NCI-H2081 treated with DMSO at 0.1 percent for 48 hours (cell line): ENCODE measurements around the gene AMBRA1.
A peak's percentile ranks its signal among the peaks of the same experiment; 100 is the strongest.

Experiments
- DNase-seq: peaks from one replicate; lab custom pipeline; 2025; lab: John Stamatoyannopoulos, UW

AMBRA1 gene, protein sequence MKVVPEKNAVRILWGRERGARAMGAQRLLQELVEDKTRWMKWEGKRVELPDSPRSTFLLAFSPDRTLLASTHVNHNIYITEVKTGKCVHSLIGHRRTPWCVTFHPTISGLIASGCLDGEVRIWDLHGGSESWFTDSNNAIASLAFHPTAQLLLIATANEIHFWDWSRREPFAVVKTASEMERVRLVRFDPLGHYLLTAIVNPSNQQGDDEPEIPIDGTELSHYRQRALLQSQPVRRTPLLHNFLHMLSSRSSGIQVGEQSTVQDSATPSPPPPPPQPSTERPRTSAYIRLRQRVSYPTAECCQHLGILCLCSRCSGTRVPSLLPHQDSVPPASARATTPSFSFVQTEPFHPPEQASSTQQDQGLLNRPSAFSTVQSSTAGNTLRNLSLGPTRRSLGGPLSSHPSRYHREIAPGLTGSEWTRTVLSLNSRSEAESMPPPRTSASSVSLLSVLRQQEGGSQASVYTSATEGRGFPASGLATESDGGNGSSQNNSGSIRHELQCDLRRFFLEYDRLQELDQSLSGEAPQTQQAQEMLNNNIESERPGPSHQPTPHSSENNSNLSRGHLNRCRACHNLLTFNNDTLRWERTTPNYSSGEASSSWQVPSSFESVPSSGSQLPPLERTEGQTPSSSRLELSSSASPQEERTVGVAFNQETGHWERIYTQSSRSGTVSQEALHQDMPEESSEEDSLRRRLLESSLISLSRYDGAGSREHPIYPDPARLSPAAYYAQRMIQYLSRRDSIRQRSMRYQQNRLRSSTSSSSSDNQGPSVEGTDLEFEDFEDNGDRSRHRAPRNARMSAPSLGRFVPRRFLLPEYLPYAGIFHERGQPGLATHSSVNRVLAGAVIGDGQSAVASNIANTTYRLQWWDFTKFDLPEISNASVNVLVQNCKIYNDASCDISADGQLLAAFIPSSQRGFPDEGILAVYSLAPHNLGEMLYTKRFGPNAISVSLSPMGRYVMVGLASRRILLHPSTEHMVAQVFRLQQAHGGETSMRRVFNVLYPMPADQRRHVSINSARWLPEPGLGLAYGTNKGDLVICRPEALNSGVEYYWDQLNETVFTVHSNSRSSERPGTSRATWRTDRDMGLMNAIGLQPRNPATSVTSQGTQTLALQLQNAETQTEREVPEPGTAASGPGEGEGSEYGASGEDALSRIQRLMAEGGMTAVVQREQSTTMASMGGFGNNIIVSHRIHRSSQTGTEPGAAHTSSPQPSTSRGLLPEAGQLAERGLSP (N-terminal part only)

DNA sequence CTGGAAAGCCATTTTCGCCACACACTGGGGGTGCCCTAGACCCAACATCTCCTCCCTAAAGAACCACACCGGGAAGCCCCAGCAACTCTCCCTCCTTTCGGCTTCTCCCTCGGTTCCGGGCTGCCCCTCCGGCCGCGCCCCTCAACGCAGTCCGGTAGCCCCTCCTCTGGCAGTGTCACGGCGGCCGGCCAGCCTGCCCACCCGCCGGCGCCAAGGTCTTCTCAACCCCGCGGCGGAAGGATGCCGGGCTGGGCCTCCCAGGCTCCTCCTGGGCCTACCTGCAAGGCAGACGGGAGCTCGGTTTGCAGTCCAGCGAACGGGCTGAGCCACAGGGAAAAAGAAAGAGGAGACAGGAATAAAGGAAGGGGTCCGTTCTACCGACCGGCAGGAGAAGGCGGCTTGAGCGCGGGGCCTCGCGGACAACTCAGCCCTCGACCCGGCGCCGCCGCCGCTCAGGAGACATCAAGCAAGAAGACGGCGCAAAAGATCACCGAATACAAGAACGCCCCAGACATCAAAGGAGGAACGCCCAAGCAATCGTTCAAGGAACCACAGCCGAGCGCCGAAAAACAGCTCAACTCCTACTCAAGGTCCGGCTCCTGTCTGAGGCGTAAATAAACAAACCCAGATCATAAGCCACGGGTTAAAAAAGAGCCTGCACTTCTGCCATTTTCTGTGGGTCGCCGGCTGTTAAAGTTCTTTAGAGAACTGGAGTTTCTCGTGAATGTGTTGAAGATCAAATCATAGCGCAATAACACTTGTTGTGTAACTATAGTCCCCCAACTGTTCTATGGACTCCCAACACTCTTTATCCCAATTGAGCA, at the start of gene AMBRA1:
AMBRA1 (minus strand) TSS at position 474 of the 824 bp plus-strand sequence. CDS start 45,643 bp downstream, outside the sequence.
- DNase-seq, result peak; percentile 82

DNA sequence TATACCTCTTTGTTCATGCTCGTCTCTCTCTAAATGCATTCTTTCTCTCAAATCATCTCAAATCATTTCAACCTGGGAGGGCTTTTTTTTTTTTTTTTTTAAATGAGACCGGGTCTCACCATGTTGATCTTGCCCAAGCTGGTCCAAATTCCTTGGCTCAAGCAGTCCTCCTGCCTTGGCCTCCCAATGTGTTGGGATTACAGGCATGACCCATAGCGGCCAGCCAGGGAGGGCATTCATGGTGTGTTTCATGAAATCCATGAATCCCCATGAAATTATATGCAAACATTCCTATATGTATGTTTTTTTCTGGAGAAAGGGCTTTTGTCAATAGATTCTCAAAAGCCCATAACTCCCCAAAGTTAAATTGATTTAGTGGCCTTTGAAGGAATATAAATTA, 49.7 kb upstream of the AMBRA1 start:
- DNase-seq, result no peak

GRCh38 chr11:46642627-46643335, 49.0 kb upstream of the AMBRA1 start:
- no peak for DNase-seq

DNA sequence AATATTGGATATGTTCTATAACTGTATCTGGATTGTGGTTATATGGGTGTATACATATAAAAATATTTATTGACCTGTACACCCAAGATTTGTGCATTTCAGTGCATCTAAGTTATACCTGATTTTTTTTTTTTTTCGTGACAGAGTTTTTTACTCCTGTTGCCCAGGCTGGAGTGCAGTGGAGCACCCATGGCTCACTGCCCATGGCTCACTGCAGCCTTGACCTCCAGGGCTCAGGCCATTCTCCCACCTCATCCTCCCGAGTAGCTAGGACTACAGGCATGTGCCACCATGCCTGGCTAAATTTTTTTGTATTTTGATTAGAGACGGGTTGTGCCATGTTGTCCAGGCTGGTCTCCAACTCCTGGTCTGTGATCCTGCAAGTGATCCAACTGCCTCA, 47.8 kb upstream of the AMBRA1 start:
- no peak for DNase-seq

GRCh38 chr11:46640036-46640788, 46.4 kb upstream of the AMBRA1 start:
- no peak for DNase-seq

DNA sequence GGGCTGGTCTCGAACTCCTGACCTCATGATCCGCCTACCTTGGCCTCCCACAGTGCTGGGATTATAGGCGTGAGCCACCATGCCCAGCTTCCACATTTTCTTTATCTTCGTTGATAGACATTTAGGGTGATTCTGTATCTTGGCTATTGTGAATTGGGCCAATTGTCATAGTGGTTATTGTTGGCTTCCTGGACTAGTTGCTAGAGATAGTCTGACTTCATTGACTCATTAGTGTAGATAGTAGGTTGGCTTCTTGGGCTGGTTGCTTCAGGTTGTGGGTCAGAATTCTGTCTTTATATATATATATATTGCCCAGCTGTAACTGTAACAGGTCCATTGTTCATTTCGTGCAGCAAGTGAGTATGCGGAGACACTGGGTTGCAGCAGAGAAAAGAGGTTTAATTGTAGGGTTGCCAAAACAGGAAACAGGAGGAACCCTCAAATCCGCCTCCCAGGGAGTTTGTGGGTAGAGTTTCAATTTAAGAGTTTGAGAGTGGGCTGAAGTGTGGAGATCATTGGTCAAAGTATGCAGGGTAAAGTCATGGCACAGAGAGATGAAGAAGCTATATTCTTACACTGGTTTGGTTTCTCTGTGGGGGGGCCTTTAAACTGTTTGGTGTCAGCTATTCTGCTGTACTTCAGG, 45.5 kb upstream of the AMBRA1 start:
- no peak for DNase-seq

GRCh38 chr11:46637546-46637945, 43.7 kb upstream of the AMBRA1 start:
- DNase-seq, result no peak

- no peak for DNase-seq
Observed at GRCh38 chr11:46635557-46636139, 41.8 kb upstream of the AMBRA1 start.

- no peak for DNase-seq
Observed at GRCh38 chr11:46633291-46634217, 39.7 kb upstream of the AMBRA1 start.

- no peak for DNase-seq
Observed at GRCh38 chr11:46632502-46632901, 38.7 kb upstream of the AMBRA1 start.

DNA sequence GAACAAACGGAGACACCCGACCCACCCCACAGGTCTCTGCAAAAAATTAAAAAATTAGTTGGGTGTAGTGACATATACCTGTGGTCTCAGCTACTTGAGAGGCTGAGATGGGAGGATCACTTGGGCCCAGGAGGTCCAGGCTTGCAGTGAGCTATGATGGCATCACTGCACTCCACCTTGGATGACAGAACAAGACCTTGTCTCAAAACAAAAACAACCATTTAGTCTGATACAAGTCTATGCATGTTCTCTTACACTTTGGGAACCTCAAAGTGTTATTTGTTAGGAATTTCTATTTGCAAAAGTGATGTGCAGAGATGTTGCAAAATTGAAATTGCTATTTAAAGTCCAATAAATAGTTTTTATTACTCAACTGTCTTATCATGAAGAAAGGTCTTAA, 37.9 kb upstream of the AMBRA1 start:
- no peak for DNase-seq

- no peak for DNase-seq
Observed at GRCh38 chr11:46630237-46630636, 36.4 kb upstream of the AMBRA1 start.

- DNase-seq, result no peak
Observed at GRCh38 chr11:46628961-46629360, 35.1 kb upstream of the AMBRA1 start.

DNA sequence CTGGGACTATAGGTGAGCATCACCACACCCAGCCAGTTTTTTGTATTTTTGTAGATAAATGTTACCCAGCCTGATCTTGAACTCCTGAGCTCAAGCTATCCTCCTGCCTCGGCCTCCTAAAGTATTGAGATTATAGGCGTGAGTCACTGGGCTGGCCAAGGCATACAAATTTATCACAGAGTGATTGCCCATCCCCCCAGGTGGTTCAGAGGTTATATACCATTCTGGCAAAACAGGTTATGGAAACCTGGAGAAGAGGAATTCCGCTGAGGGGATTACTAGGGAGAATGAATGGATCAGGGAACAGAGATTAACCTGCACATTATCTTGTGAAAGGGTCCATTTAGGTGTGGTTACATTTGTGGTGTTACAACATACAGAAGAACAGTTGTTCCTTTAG, 31.6 kb upstream of the AMBRA1 start:
- DNase-seq, result no peak

GRCh38 chr11:46618837-46619236, 25.0 kb upstream of the AMBRA1 start:
- no peak for DNase-seq

- DNase-seq, result no peak
Observed at GRCh38 chr11:46617972-46618314, 24.1 kb upstream of the AMBRA1 start.

GRCh38 chr11:46617134-46617971, 23.5 kb upstream of the AMBRA1 start, which contains the start of the genes ATG13 and HARBI1:
Gene ATG13, plus strand, starts transcription at chr11:46617553. Its CDS starts 26,739 bp downstream, at chr11:46644292.
Gene HARBI1, minus strand, starts transcription at chr11:46617227. Its CDS starts 990 bp downstream, at chr11:46616237.
- DNase-seq, result peak; percentile 59
